H4 (cell line): ENCODE measurements around the gene CHRM2. TPM values are rescaled to one million over a fixed set of nuclear protein-coding genes. Genes with fewer than 3 reads are reported as not detected.
"Not testable (repeated sequence)": the region's sequence is repeated elsewhere in the genome, so short reads cannot be mapped to it uniquely, and the experiment has no call there.

Experiments
- DNase-seq: peaks from one replicate; pipeline ENCODE4 v3.0.0-alpha.2; 2015; ENCODE audit warnings: low spot score
- total RNA-seq: library from RNA; depleted of rRNA; stranded (reverse); fragments of >200 nt; shearing (Covaris generic); gene quantifications from 2 replicates; pipeline ENCODE4 v1.2.3, GENCODE V29; 2014; rRNA removed

The CHRM2 gene
- total RNA-seq, result 0.04 and 0.58 TPM in 2 replicates

DNA sequence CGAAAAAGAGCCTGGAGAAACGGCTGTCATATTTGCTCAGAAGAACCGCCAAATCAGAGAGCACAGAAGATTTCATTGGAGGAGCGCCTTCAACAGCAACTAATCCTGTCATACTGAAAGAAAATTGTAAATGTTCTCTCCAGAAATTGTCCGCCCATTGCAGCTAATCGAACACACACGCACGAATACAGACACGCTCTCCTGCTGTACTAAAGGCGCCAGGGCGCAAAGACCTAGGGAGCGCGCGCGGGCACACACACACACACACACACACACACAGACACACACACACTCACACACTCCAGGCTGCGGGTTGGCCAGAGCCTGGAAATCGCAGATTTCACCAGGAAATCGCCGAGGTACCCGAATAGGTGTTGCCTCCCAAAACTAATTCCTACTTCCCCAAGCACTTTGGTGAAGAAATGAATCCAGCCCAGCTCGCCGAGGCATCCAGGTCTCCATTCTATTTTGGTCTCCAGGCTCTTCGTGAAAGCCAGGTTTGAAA is at the start of gene CHRM2:
CHRM2 (plus strand) TSS at position 157 of the 505 bp plus-strand sequence. CDS start 146,214 bp downstream, outside the sequence.
- DNase-seq, result peak; percentile 13

DNA sequence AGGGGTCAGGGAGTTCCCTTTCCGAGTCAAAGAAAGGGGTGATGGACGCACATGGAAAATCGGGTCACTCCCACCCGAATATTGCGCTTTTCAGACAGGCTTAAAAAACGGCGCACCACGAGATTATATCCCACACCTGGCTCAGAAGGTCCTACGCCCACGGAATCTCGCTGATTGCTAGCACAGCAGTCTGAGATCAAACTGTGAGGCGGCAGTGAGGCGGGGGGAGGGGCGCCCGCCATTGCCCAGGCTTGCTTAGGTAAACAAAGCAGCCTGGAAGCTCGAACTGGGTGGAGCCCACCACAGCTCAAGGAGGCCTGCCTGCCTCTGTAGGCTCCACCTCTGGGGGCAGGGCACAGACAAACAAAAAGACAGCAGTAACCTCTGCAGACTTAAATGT is 37.1 kb upstream of the CHRM2 start:
- DNase-seq, result not testable (repeated sequence)

- DNase-seq, result no peak
Measured at GRCh38 chr7:136845899-136846465, 22.5 kb upstream of the CHRM2 start.

- no peak for DNase-seq
Measured at GRCh38 chr7:136847858-136848257, 20.6 kb upstream of the CHRM2 start.

GRCh38 chr7:136853654-136854053 is 14.8 kb upstream of the CHRM2 start:
- no peak for DNase-seq

DNA sequence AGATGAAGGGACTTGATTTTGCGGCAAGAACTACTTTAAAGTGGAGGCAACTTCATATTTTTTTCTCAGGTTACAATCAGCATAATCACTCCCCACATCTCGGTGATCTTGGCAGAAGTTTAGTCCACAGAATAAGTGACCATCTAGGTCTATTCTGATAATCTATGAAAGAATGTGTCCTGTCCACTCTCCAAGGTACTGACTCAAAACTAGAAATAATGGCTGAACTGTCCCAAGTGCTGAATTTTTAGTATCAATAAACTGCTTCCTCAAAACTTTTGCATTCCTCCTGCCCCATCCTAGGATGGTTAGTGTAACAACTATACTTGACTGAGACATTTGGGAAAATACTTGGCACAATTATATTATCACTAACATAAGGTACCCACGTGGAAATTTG is 10.9 kb upstream of the CHRM2 start:
- peak; percentile 33 for DNase-seq

DNA sequence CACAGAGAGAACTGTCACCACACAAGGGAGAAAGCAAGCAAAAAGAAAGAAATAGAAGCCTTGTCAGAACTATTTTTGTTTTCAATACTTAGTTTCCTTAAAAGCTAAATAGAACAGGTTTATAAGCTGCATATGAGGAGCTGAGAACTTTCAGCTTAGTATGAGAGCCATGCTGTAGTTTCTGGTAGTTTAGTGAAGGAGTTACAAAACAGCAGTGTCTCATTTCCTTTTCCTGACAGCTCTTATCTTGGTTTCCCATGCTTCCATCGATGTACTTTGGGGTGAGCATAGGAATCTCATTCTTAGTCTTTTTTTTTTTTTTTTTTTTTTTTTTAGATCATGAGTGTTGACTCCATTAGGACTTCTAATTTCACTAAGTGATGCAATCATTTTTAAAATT is 8.6 kb upstream of the CHRM2 start:
- DNase-seq, result no peak

DNA sequence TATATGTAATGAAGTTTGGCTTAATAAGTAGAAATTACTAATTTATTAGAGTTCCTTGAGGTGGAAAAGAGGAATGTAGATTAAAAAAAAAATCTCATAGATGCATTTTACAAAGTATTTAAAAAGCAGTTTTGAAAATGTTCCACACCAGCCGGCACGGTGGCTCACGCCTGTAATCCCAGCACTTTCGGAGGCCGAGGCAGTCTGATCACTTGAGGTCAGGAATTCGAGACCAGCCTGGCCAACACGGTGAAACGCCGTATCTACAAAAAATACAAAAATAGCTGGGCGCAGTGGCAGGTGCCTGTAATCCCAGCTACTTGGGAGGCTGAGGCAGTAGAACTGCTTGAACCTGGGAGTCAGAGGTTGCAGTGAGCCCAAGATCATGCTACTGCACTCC is 3.2 kb upstream of the CHRM2 start:
- DNase-seq, result no peak

GRCh38 chr7:136865777-136866176 is 2.7 kb upstream of the CHRM2 start:
- DNase-seq, result no peak

- DNase-seq, result no peak
Measured at GRCh38 chr7:136869001-136869961, 829 bp downstream of the CHRM2 start.

GRCh38 chr7:136869991-136870865 is 1.8 kb downstream of the CHRM2 start:
- no peak for DNase-seq

DNA sequence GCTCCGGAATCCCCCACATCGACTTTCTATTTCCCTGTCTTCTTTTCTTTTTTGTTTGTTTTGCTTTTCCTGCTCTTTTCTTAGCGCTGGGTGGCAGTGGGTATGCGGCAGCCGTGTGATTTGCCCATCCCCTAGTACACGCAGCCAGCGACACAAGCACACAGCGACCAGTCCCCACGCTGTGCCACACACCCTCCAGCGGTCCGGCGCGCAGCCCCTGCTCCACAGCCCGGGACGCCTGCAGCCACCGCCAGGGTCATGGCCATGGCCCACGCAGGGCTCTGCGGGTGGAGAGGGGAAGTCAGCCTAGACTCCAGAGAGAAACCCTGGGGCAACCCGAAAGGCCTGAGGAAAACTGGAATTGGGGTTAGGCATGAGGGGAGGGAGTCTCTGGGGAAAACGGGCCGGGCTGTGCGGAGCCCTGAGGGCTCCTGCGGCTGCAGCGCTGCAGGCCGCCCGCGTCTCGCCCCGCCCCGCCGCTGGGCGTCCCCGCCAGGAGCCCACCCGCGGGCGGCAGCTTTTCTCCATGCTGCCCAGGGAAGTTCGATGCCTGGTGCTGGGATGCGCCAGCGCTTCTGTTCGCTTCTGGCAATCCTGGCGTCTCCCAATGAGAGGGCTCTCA is 2.5 kb downstream of the CHRM2 start:
- no peak for DNase-seq

GRCh38 chr7:136874393-136875032 is 6.1 kb downstream of the CHRM2 start:
- peak; percentile 64 for DNase-seq

DNA sequence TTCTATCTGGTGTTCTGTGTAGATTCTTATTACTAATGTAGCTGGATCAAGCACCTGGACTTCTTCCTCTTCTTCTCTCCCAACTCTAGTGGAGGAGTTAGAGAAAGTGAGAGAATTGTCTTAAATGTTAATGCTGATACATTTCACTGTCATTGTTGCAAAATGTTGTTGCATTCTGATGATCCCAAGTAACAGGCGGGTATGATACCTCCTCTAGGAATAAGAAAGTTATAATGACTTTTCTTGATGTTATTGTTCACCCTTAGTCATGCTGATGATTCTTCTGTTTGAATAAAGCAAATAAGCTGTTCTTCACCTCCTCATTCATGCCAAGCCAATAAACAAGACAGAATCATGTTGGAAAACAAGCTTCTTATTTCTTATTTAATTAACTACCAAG is 9.1 kb downstream of the CHRM2 start:
- no peak for DNase-seq

- DNase-seq, result no peak
Measured at GRCh38 chr7:136877990-136878389, 9.5 kb downstream of the CHRM2 start.

DNA sequence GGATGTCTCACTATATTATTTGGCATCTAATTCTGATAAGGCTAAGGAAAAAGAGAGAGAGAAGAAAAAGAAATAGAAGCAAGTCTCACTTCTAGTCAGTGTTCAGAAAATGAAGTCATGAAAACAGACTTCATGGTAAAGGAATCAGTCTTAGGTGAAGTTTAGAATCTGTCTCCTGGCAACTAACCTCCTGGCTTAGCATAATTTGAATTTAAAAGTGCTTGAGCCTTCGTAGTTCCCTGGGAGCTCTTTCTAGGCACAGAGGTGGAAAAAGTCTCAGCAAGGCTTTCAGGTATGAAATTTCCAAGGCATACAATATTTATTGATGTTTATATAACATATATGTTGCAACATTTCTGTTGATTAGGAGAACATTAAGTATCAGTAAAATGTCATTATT is 10.4 kb downstream of the CHRM2 start:
- no peak for DNase-seq

DNA sequence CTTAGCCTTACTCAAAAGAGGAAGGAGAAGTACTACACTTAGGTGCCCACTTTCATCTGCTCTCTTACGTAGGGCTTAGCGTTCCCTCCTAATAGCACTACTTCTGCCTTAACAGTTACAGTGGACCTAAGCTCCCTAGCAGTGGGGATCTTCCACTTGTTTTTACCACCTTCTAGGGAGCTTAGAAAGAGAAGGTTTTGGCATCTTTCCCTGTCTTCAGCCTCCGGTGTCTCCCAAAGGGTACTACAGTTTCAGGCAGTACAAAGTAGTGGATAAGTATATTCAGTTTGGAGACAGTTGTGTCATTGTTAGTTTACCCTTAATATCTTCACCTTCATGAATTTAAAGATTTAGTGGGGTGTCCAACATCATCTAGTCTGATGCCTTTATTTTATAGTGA is 14.6 kb downstream of the CHRM2 start:
- DNase-seq, result peak; percentile 23

DNA sequence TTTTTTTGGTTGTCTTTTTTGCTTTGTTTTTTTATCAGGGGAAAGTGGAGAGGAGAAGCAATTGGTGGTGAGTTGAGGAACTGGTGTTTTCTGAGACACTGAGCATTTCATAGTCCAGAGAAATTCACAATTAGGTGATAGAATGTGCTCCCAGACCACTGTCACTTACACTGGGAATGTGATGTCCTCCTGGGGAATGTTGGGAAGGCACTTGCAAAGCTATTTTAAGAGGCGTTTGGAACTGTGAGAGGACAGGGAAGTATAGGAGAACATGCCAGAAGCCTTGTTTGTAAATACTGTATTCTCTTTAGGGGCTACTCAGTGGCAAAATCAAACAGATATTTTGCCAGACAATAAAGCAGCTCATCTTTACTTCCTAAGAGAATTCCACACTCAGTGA is 16.0 kb downstream of the CHRM2 start:
- DNase-seq, result no peak

GRCh38 chr7:136887317-136887716 is 18.9 kb downstream of the CHRM2 start:
- no peak for DNase-seq

GRCh38 chr7:136890399-136890798 is 21.9 kb downstream of the CHRM2 start:
- no peak for DNase-seq

- no peak for DNase-seq
Measured at GRCh38 chr7:136891850-136892249, 23.4 kb downstream of the CHRM2 start.
